Sigmoid colon (tissue), 7 donors: ENCODE data around the gene ZNF280B. TPM values are rescaled to one million over a fixed set of nuclear protein-coding genes. Genes with fewer than 3 reads are reported as not detected.

Experiments
- DNase-seq: peaks from one replicate; pipeline ENCODE4 v3.0.0-alpha.2; 2019
- H3K27ac ChIP-seq, 4 donors: fragments of 200-600 bp; sonication (generic); one replicate each; pipeline ENCODE4 v1.5.1; 2016 to 2019; ENCODE audit warnings: mild to moderate bottlenecking in 1 of 4
- H3K27me3 ChIP-seq, 3 donors: fragments of 200-600 bp; sonication (generic); one replicate each; pipeline ENCODE4 v1.5.1; 2019; ENCODE audit warnings: mild to moderate bottlenecking in 1 of 3
- H3K36me3 ChIP-seq, 4 donors: fragments of 200-600 bp; sonication (generic); one replicate each; pipeline ENCODE4 v1.5.1; 2016 to 2019
- H3K4me1 ChIP-seq, 4 donors: fragments of 200-600 bp; sonication (generic); one replicate each; pipeline ENCODE4 v1.5.1; 2017 to 2019
- H3K4me3 ChIP-seq, 4 donors: fragments of 200-600 bp; sonication (generic); one replicate each; pipeline ENCODE4 v1.5.1; 2017 to 2019; ENCODE audit warnings: mild to moderate bottlenecking in 2 of 4, moderate library complexity in 1 of 4
- H3K9me3 ChIP-seq, 4 donors: fragments of 200-600 bp in 3 of 4; sonication (generic) in 3 of 4; one replicate each; pipeline versions ENCODE4 v1.5.1 to v1.6.1; 2013 to 2019
- CTCF ChIP-seq, 4 experiments: fragments of 450-650 bp in 3 of 4; fragments of 200-600 bp in 1 of 4; IDR thresholded peaks; one replicate each; pipeline ENCODE4 v1.5.1; 2016 to 2019; ENCODE audit warnings: antibody characterized with exemption in 4 of 4, mild to moderate bottlenecking in 3 of 4, moderate library complexity in 2 of 4
- EP300 ChIP-seq, 4 donors: sonication (generic); formaldehyde crosslinking; IDR thresholded peaks; one replicate each; pipeline ENCODE4 v1.6.1; 2017; ENCODE audit warnings: antibody characterized with exemption in 4 of 4
- POLR2A ChIP-seq, 2 donors: fragments of 450-650 bp; IDR thresholded peaks; one replicate each; pipeline ENCODE4 v1.6.1; 2016; ENCODE audit warnings: antibody characterized with exemption in 2 of 2, mild to moderate bottlenecking in 2 of 2, moderate library complexity in 2 of 2
- POLR2AphosphoS5 ChIP-seq, 4 donors: sonication (generic); formaldehyde crosslinking; IDR thresholded peaks; one replicate each; pipeline ENCODE4 v1.6.1; 2017; ENCODE audit warnings: antibody characterized with exemption in 4 of 4
- WGBS, 2 donors: extraction: QIAGEN DNeasy Blood & Tissue Kit; methylation state at CpG; one replicate each; pipeline ENCODE4 v1.1.7; 2013; 5-methylcytosine and 5-hydroxymethylcytosine counted together
- intact Hi-C: fragments of 100-400 bp; cut with DNase I; formaldehyde crosslinking; loops from one replicate; pipeline ENCODE4 v1.15.1; 2023
- polyA plus RNA-seq, 3 donors: library from polyadenylated mRNA; stranded (reverse); fragments of 200-250 nt; gene quantifications; one replicate each; pipeline ENCODE4 v1.2.3, GENCODE V29; 2013
- total RNA-seq, 4 donors: library from RNA; depleted of rRNA; stranded (reverse); fragments of >200 nt; gene quantifications; one replicate each; pipeline ENCODE4 v1.1.0, GENCODE V29; 2016
- donor health status: healthy with polysubstance abuse.
- donor health status: Bipolar disorder and iron deficiency.
- donor health status: healthy.

The ZNF280B gene
- total and polyA plus RNA-seq, 7 donors: under 0.01 to 1.1 (median 0.41) TPM

GRCh38 chr22:22452996-22453686, 55.4 kb downstream of the ZNF280B start:
- Histone ChIP-seq H3K27me3 (peaks cover 0 to 17% (median 0%) of the 10 kb centered on the region in 3 donors), H3K27ac (no peak overlapping the region), H3K36me3 (no peaks in the 10 kb centered on the region), H3K9me3 (peaks cover 0 to 10% (median 5%) of the 10 kb centered on the region in 4 donors), H3K4me3 (no peak overlapping the region), H3K4me1 (no peaks in the 10 kb centered on the region)
- TF ChIP-seq CTCF (IDR thresholded peaks at IDR 0.05) (no peak), POLR2A (IDR thresholded peaks at IDR 0.05) (no peak), EP300 (IDR thresholded peaks at IDR 0.05) (no peak), POLR2AphosphoS5 (IDR thresholded peaks at IDR 0.05) (no peak)
- no peak for DNase-seq
- WGBS, 2 donors: 69 to 79% methylated on average over 6 of the region's 6 CpGs
- intact Hi-C loops: no loop called here

- H3K27ac ChIP-seq: no peak overlapping the region
- no peak for TF ChIP-seq POLR2A (IDR thresholded peaks at IDR 0.05)
- TF ChIP-seq POLR2AphosphoS5 (IDR thresholded peaks at IDR 0.05): no peak
- no peak for TF ChIP-seq EP300 (IDR thresholded peaks at IDR 0.05)
- TF ChIP-seq CTCF (IDR thresholded peaks at IDR 0.05): no peak
- intact Hi-C loops: no loop called here
- 54 to 72% methylated on average over 1 of the region's 1 CpG for WGBS, 2 donors
- peaks cover 0 to 10% (median 1%) of the 10 kb centered on the region in 4 donors for H3K9me3 ChIP-seq
- no peak for DNase-seq
- H3K36me3 ChIP-seq: no peaks in the 10 kb centered on the region
- peaks cover 0 to 17% (median 0%) of the 10 kb centered on the region in 3 donors for H3K27me3 ChIP-seq
- no peak overlapping the region for H3K4me3 ChIP-seq
- H3K4me1 ChIP-seq: no peaks in the 10 kb centered on the region
These were observed 56.3 kb downstream of the ZNF280B start for GRCh38 chr22:22452211-22452610.

GRCh38 chr22:22450343-22450839, 58.2 kb downstream of the ZNF280B start:
- intact Hi-C loops: no loop called here
- peaks cover 0 to 19% (median 0%) of the 10 kb centered on the region in 3 donors for H3K27me3 ChIP-seq
- WGBS, 2 donors: 16 to 20% methylated on average over 4 of the region's 4 CpGs
- H3K4me1 ChIP-seq: no peaks in the 10 kb centered on the region
- TF ChIP-seq CTCF (IDR thresholded peaks at IDR 0.05) (no peak), POLR2AphosphoS5 (IDR thresholded peaks at IDR 0.05) (no peak), POLR2A (IDR thresholded peaks at IDR 0.05) (no peak)
- no peak overlapping the region for H3K27ac ChIP-seq
- H3K9me3 ChIP-seq: peaks cover 0 to 10% (median 1%) of the 10 kb centered on the region in 4 donors
- no peak overlapping the region for H3K4me3 ChIP-seq
- no peaks in the 10 kb centered on the region for H3K36me3 ChIP-seq
- peak; percentile 65 for DNase-seq

- no peak for TF ChIP-seq CTCF (IDR thresholded peaks at IDR 0.05)
- TF ChIP-seq EP300 (IDR thresholded peaks at IDR 0.05): no peak
- TF ChIP-seq POLR2AphosphoS5 (IDR thresholded peaks at IDR 0.05): no peak
- TF ChIP-seq POLR2A (IDR thresholded peaks at IDR 0.05): no peak
- Histone ChIP-seq H3K4me3 (no peak overlapping the region), H3K9me3 (peaks cover 0 to 10% (median 1%) of the 10 kb centered on the region in 4 donors), H3K27me3 (peaks cover 0 to 19% (median 0%) of the 10 kb centered on the region in 3 donors), H3K4me1 (no peaks in the 10 kb centered on the region), H3K27ac (no peak overlapping the region), H3K36me3 (no peaks in the 10 kb centered on the region)
- WGBS, 2 donors: 90 to 92% methylated on average over 1 of the region's 1 CpG
- intact Hi-C loops: no loop called here
- DNase-seq: no peak
These were observed 58.7 kb downstream of the ZNF280B start for GRCh38 chr22:22449819-22450218.
